CD4-positive, alpha-beta T cell treated with Interleukin-21 for 1 hour (primary cell): ENCODE results near the gene PXN.
"Not testable (repeated sequence)": the region's sequence is repeated elsewhere in the genome, so short reads cannot be mapped to it uniquely, and the experiment has no call there.

Experiments
- DNase-seq: peaks from one replicate; pipeline ENCODE4 v3.0.0-alpha.2; 2020

Gene PXN

GRCh38 chr12:120206228-120206627 lies 59.3 kb downstream of the PXN start:
- DNase-seq = no peak

DNA sequence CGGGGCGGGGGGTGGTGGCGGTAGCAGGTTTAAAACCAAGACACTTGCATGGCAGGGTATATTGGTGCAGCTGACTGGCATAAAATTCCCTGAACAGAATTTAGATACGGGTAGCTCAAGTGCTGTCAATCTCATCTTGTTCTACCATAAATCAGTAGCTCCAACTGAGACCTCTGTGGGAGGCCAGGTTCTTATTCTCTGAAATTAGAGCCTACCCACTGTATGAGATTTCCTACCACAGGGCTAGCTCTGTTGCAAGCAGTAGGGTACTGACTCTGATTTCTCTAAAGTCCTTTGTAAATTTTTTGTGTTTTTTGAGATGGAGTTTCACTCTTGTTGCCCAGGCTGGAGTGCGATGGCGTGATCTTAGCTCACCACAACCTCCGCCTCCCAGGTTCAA lies 61.4 kb downstream of the PXN start:
- DNase-seq = no peak

DNA sequence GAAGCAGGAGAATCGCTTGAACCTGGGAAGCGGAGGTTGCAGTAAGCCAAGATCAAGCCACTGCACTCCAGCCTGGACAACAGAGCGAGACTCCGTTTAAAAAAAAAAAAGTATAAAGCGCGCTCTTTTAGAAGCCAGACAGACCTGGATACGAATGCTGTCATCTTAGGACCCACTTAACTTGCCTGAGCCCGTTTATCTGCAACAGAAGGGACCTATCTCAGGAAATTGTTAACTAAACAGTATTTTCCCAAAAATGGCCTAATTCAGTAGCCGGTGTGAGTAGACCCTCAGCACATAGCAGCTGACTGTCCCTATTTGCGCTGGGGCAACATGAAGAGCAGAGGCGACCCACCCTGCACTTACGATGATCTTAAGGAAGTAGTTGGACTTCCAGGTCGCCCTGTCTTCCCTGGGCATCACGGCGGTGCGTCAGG lies 65.1 kb downstream of the PXN start:
- DNase-seq = no peak

DNA sequence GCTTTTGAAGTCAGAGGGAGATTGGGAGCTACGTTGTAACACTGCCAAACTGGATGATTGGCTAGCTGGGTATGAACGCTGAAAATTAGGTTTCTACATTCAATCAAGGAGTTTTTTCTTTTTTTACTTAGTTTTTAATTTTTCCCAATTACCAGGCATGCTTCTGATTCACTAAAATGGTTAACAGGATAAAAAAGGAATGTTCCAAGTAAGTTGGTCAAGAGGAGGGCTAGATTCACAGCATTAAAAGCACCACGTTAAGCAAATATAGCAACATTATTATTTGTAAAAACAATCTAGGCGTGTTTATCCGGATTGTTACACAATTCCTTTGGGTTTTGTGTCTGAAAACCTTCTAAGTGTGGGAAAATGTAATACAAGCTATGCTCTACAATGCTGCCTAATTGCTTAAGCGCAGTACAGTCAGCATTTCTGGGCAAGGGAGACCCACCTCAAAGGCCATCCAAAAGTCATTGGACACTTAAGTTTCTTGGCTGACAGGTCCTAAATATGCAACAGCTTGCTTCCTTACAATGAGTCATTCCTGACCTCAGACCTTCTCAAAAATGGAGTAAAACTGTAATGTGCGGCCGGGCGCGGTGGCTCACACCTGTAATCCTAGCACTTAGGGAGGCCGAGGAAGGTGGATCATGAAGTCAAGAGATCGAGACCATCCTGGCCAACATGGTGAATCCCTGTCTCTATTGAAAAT lies 65.8 kb downstream of the PXN start:
- no peak for DNase-seq

GRCh38 chr12:120199025-120199424 lies 66.5 kb downstream of the PXN start:
- no peak for DNase-seq

DNA sequence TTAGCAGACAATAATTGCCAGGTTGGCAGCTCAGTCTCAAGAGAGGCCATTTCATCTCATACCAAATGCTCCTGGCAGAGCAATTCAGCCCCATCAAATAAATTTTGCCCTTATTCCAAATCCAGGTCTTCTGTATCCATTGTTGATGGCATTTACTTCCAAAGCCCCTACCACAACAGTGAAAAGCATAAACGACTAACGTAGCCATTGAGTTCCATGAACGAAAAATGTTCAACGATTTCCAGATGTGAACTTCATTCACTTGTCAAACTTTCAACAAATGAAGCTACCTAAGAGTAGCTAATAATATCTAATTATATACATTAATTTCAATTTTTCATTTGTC lies 68.0 kb downstream of the PXN start:
- no peak for DNase-seq

- DNase-seq = not testable (repeated sequence)
These were observed 68.6 kb downstream of the PXN start for GRCh38 chr12:120196817-120197541.

DNA sequence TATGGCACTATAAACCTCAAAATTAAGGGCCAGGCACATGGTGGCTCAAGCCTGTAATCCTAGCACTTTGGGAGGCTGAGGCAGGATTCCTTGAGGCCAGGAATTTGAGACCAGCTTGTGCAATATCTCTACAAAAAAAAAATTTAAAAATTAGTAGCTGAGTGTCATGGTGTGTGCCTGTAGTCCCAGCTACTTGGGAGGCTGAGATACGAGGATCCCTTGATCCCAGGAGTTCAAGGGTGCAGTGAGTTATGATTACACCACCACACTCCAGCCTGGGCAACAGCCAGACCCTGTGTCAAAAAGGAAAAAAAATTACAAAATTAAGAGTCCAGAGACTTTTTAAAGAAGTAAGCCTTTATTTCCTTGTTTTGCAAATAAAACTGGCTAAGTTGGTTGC lies 69.2 kb downstream of the PXN start:
- no peak for DNase-seq

DNA sequence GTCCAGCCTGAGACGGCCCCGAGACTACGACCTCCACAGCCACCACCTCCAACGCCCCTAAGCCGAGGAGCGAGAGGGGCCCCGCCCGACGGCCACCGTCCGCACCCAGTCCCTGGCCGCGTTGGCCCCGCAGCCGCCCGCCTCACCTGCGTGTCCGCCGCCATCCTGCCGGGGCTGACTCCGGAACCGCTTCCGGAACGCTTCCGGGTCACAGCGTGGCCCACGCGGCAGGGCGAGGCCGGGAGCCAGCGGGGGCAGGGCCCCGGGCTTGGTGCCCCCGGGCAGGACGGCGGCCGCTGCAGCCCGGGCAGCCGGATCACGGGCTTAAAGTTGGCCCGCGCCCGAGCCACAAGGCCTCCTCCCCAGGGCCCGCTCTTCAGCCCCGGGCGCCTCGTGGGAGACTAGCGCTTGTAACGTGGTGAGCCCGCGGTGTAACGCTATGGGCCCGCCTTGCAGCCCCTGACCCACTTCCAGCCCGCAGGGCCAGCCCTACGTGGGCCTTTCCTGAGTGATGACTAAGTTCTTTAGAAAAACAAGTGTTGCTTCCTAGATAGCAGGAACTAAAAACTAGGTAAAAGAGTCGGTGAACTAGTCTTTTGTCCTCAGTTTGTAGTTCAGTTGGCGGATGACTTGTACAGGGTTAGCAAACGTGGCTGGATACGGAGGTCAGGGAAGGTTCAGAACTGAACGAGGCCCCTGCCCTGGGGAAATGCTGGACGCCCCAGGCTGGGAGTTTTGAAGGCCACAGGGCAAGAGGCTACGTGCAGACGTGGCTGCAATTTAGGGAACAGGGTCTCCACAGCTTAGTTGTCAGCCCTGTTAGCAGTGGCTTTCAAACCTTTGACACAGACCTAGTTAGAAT lies 70.8 kb downstream of the PXN start, which contains the start of gene GCN1:
TSS of gene GCN1 (minus strand) at position 182 of the 862 bp plus-strand sequence. CDS start at position 164, 18 bp downstream.
- peak; percentile 89 for DNase-seq

- no peak for DNase-seq
These were observed 71.3 kb downstream of the PXN start for GRCh38 chr12:120194226-120194533.

- not testable (repeated sequence) for DNase-seq
These were observed 72.2 kb downstream of the PXN start for GRCh38 chr12:120193286-120193685.

DNA sequence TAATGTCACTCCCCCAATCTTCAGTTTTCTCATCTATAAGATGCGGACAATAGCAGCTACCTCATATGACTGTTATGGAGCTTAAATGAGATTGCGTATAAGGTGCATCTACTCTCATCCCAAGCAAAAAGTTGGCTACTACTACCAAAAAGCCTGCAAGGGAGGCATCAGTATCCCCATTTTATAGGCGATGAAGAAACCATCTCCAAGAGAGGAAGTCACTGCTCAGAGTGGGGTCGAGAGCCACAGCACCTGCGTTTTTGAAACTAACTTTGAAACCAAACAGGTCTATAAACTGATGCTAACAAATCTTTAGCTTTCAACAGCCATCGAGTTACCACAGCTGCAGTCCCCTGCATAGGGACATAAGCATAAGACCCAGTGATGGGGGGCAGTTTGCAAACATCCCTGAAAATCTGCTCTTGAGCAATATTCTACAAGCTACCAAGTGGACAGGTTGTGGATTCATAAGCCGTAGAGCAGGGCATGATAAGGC lies 74.5 kb downstream of the PXN start:
- DNase-seq = no peak

- DNase-seq = no peak
These were observed 75.1 kb downstream of the PXN start for GRCh38 chr12:120190386-120190785.

DNA sequence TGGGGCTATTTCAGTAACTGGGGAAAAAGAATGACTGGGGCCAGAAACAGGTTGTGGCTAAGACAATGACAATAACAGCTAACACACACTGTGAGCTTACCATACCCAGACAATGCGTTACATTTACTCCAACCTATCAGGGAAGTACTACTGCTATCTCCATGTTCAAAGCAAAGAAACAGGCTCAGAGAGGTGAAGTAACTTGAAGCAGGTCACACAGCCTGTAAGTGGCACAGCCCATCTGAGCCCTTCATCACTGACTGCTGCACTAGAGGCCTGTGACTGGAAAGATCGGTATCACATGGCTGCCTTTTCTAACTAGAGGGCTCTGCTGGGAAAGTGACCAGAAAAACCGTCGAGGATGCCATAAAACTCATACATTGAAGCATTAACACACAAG lies 78.9 kb downstream of the PXN start:
- DNase-seq = no peak

DNA sequence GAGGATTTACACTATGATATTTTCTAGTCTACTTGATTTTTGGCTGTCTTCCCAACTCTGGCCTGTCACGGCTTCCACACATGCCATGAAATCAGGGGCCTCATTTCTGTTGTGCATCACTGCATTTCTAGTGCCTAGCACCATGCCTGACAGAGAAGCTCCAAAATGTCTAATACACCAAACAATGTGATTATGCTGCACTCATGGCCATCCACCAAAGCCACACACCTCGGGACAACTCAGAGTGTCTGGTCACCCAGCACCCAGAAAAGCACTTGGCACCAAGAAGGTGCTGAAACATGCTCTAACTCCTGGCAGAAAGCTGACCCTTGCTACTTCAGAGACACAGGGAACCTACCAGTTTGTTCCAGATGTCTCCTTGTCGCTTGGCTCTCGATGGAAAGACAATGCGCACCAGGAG lies 82.3 kb downstream of the PXN start:
- DNase-seq = no peak

GRCh38 chr12:120181991-120182631 lies 83.4 kb downstream of the PXN start:
- no peak for DNase-seq

GRCh38 chr12:120180975-120181374 lies 84.6 kb downstream of the PXN start:
- DNase-seq = no peak

- DNase-seq = no peak
These were observed 90.0 kb downstream of the PXN start for GRCh38 chr12:120175537-120175936.

DNA sequence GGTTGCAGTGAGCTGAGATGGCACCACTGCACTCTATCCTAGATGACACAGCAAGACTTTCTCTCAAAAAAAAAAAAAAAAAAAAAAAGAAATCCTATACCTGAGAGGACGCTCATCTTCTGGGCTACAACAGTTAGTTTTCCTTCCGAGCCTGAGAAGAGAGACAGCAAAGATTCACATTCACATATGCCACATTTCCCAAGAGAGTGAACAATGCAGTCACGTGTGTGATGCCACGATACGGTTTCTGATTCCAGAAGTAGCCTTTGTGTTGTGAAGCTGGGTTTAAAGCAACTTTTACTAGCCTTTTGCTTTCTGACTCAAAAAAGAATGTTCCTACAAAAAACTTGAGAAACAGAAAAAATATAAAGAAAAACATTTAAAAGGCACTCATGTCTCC lies 90.5 kb downstream of the PXN start:
- DNase-seq = no peak

DNA sequence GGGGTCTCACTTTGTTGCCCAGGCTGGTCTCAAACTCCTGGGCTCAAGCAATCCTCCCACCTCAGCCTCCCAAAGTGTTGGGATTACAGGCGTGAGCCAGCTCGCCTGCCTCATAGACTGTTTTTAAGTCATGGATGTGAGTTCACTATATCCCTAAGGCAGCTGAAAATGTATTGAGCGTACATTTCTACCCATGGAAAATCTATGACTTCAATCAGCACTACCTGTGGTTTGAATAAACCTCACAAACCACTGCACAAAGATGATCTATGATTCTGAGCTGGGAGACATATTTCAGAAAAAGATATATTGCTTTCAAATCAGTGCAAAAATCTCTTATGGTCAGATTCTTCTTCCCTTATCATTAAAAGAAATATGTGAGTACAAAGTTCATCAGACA lies 93.5 kb downstream of the PXN start:
- DNase-seq = no peak

- no peak for DNase-seq
These were observed 94.9 kb downstream of the PXN start for GRCh38 chr12:120170631-120171030.

DNA sequence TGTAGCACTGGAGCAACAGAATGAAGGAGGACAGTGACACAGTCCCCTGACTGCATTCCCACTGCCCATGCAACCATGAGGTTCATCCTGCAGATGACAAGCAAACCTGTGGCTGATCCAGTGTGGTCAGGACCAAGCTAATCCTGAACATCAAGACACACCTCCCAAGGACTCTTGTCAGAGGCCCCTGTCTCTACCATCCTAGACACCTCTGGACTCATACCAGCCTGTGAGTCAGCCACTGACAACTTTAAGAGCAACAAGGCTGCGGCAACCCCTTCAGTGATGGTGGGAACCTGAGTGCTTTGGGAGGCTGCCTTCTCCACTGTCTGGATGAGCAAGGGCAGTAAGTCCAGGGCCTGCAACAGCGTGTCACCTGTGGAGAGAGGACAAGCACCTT lies 95.6 kb downstream of the PXN start:
- no peak for DNase-seq

GRCh38 chr12:120168337-120168736 lies 97.2 kb downstream of the PXN start:
- no peak for DNase-seq
